ENCODE measurements around the gene CDR2. TPM values are rescaled to one million over a fixed set of nuclear protein-coding genes. Genes with fewer than 3 reads are reported as not detected.
A peak's percentile ranks its signal among the peaks of the same experiment; 100 is the strongest.

Gene CDR2
- total and polyA plus RNA-seq, 5 experiments from 2014 or later = 46.8 to 91.0 (median 68.7) TPM

GRCh38 chr16:22320572-22321339, 53.7 kb downstream of the CDR2 start:
- ATAC-seq (no peak), DNase-seq (no peak)
- H3K4me1 Mint-ChIP-seq = peaks cover 5 to 15% (median 13%) of the 10 kb centered on the region in 4 donors
- POLR2A ChIA-PET = interaction anchor here (0.8 to 1.6 kb wide), 3 partner anchors 9 to 52 kb away, joined by 3 to 4 read pairs (median 4); no protein-coding TSS in a partner anchor
- peak overlapping the region in 6 of 10 donors; percentile 38 to 87 (median 81) for H3K27ac Mint-ChIP-seq
- H3K9me3 Mint-ChIP-seq = no peaks in the 10 kb centered on the region
- peaks cover 0 to 76% (median 13%) of the 10 kb centered on the region in 3 donors for H3K36me3 Mint-ChIP-seq
- no peak overlapping the region for H3K4me3 Mint-ChIP-seq
- no peaks in the 10 kb centered on the region for H3K27me3 Mint-ChIP-seq

GRCh38 chr16:22318690-22319358, 55.6 kb downstream of the CDR2 start:
- DNase-seq (peak; percentile 35 to 75 (median 58)), ATAC-seq (peak in 1 of 2 donors; percentile 34)
- Mint-ChIP-seq H3K9me3 (no peaks in the 10 kb centered on the region), H3K27ac (peak overlapping the region in 4 of 10 donors; percentile 45 to 73 (median 67)), H3K27me3 (no peaks in the 10 kb centered on the region), H3K4me3 (no peak overlapping the region), H3K4me1 (peaks cover 5 to 15% (median 8%) of the 10 kb centered on the region in 4 donors), H3K36me3 (peaks cover 0 to 74% (median 18%) of the 10 kb centered on the region in 3 donors)
- POLR2A ChIA-PET = interaction anchor here (0.6 kb wide), 1 partner anchor 15 kb away, joined by 4 read pairs; no protein-coding TSS in a partner anchor

GRCh38 chr16:22317625-22318024, 56.8 kb downstream of the CDR2 start:
- Mint-ChIP-seq H3K27me3 (no peaks in the 10 kb centered on the region), H3K27ac (peak overlapping the region in 5 of 10 donors; percentile 34 to 79 (median 58)), H3K4me3 (no peak overlapping the region), H3K9me3 (no peaks in the 10 kb centered on the region), H3K36me3 (peaks cover 0 to 82% (median 18%) of the 10 kb centered on the region in 3 donors), H3K4me1 (peaks cover 5 to 15% (median 8%) of the 10 kb centered on the region in 4 donors)
- ATAC-seq (no peak), DNase-seq (no peak)
- POLR2A ChIA-PET = no interaction called here

- no peak for ATAC-seq
- Mint-ChIP-seq H3K27me3 (no peaks in the 10 kb centered on the region), H3K27ac (peak overlapping the region in 6 of 10 donors; percentile 22 to 79 (median 54)), H3K4me3 (peak overlapping the region in 2 of 10 donors; percentile 30 to 48), H3K9me3 (no peaks in the 10 kb centered on the region), H3K4me1 (peaks cover 5 to 13% (median 8%) of the 10 kb centered on the region in 4 donors), H3K36me3 (peaks cover 0 to 85% (median 20%) of the 10 kb centered on the region in 3 donors)
- POLR2A ChIA-PET = no interaction called here
- no peak for DNase-seq
Measured at GRCh38 chr16:22317001-22317530, 57.4 kb downstream of the CDR2 start.

GRCh38 chr16:22316411-22316811, 58.0 kb downstream of the CDR2 start:
- no peak for ATAC-seq
- Mint-ChIP-seq H3K4me1 (peaks cover 5 to 9% (median 6%) of the 10 kb centered on the region in 4 donors), H3K27me3 (no peaks in the 10 kb centered on the region), H3K27ac (no peak overlapping the region), H3K4me3 (peak overlapping the region in 1 of 10 donors; percentile 60), H3K9me3 (no peaks in the 10 kb centered on the region), H3K36me3 (peaks cover 0 to 91% (median 25%) of the 10 kb centered on the region in 3 donors)
- POLR2A ChIA-PET = no interaction called here
- DNase-seq = no peak

GRCh38 chr16:22315979-22316378, 58.4 kb downstream of the CDR2 start:
- Mint-ChIP-seq H3K27ac (peak overlapping the region in 1 of 10 donors; percentile 80), H3K27me3 (no peaks in the 10 kb centered on the region), H3K9me3 (no peaks in the 10 kb centered on the region), H3K36me3 (peaks cover 0 to 89% (median 21%) of the 10 kb centered on the region in 3 donors), H3K4me3 (peak overlapping the region in 1 of 10 donors; percentile 60), H3K4me1 (peaks cover 1 to 5% (median 2%) of the 10 kb centered on the region in 4 donors)
- ATAC-seq (no peak), DNase-seq (no peak)
- POLR2A ChIA-PET = no interaction called here

- Mint-ChIP-seq H3K27me3 (no peaks in the 10 kb centered on the region), H3K4me3 (peak overlapping the region in 1 of 10 donors; percentile 2), H3K36me3 (peaks cover 0 to 83% (median 20%) of the 10 kb centered on the region in 3 donors), H3K27ac (peak overlapping the region in 2 of 10 donors; percentile 33 to 65), H3K4me1 (peaks cover 0 to 3% (median 1%) of the 10 kb centered on the region in 4 donors), H3K9me3 (no peaks in the 10 kb centered on the region)
- ATAC-seq (no peak), DNase-seq (no peak)
- POLR2A ChIA-PET = no interaction called here
Measured at GRCh38 chr16:22314661-22315626, 59.5 kb downstream of the CDR2 start.

- H3K9me3 Mint-ChIP-seq = no peaks in the 10 kb centered on the region
- no peaks in the 10 kb centered on the region for H3K27me3 Mint-ChIP-seq
- peaks cover 0 to 83% (median 20%) of the 10 kb centered on the region in 3 donors for H3K36me3 Mint-ChIP-seq
- peak overlapping the region in 1 of 10 donors; percentile 41 for H3K4me3 Mint-ChIP-seq
- H3K27ac Mint-ChIP-seq = peak overlapping the region in 2 of 10 donors; percentile 24 to 71
- POLR2A ChIA-PET = no interaction called here
- ATAC-seq (no peak), DNase-seq (no peak)
- peaks cover 0 to 3% (median 1%) of the 10 kb centered on the region in 4 donors for H3K4me1 Mint-ChIP-seq
Measured at GRCh38 chr16:22313876-22314470, 60.4 kb downstream of the CDR2 start.

GRCh38 chr16:22312897-22313781, 61.3 kb downstream of the CDR2 start:
- POLR2A ChIA-PET = interaction anchor here (0.7 to 1.0 kb wide), 2 partner anchors 11 to 55 kb away, joined by 3 to 7 read pairs; no protein-coding TSS in a partner anchor
- no peak for DNase-seq

GRCh38 chr16:22311520-22311919, 62.9 kb downstream of the CDR2 start:
- no peaks in the 10 kb centered on the region for H3K27me3 Mint-ChIP-seq
- POLR2A ChIA-PET = interaction anchor here (0.6 kb wide), 1 partner anchor 612 kb away, joined by 3 read pairs; no protein-coding TSS in a partner anchor
- H3K36me3 Mint-ChIP-seq = peaks cover 0 to 82% (median 14%) of the 10 kb centered on the region in 3 donors
- peak overlapping the region in 5 of 10 donors; percentile 1 to 75 (median 26) for H3K27ac Mint-ChIP-seq
- no peak for DNase-seq
- peaks cover 0 to 2% (median 0%) of the 10 kb centered on the region in 4 donors for H3K4me1 Mint-ChIP-seq
- H3K9me3 Mint-ChIP-seq = no peaks in the 10 kb centered on the region
- no peak for ATAC-seq
- no peak overlapping the region for H3K4me3 Mint-ChIP-seq

More at GRCh38 chr16:22312897-22313781, 61.3 kb downstream of the CDR2 start:
- no peak for ATAC-seq
- Mint-ChIP-seq H3K27ac (peak overlapping the region in 5 of 10 donors; percentile 41 to 89 (median 58)), H3K4me3 (no peak overlapping the region), H3K9me3 (no peaks in the 10 kb centered on the region), H3K4me1 (peaks cover 0 to 2% (median under 1%) of the 10 kb centered on the region in 4 donors), H3K27me3 (no peaks in the 10 kb centered on the region), H3K36me3 (peaks cover 0 to 83% (median 20%) of the 10 kb centered on the region in 3 donors)
